GM19035 (cell line): ENCODE results near the gene CRAMP1.

Experiments used
- ATAC-seq: cut with Tn5 transposase; IDR thresholded peaks from one replicate; pipeline ENCODE4 v1.9.1; 2021; ENCODE audit not compliant: unreplicated experiment

CRAMP1 gene

GRCh38 chr16:1631931-1632637, 19.9 kb downstream of the CRAMP1 start:
- no peak for ATAC-seq

GRCh38 chr16:1632638-1632970, 20.4 kb downstream of the CRAMP1 start:
- no peak for ATAC-seq

GRCh38 chr16:1633310-1633709, 21.1 kb downstream of the CRAMP1 start:
- no peak for ATAC-seq

- no peak for ATAC-seq
Measured at GRCh38 chr16:1634541-1634940, 22.4 kb downstream of the CRAMP1 start.

- ATAC-seq = no peak
Measured at GRCh38 chr16:1635070-1635469, 22.9 kb downstream of the CRAMP1 start.

- ATAC-seq = no peak
Measured at GRCh38 chr16:1637526-1637925, 25.4 kb downstream of the CRAMP1 start.

- no peak for ATAC-seq
Measured at GRCh38 chr16:1638757-1639156, 26.6 kb downstream of the CRAMP1 start.

- no peak for ATAC-seq
Measured at GRCh38 chr16:1639282-1639681, 27.1 kb downstream of the CRAMP1 start.

- ATAC-seq = no peak
Measured at GRCh38 chr16:1639860-1640259, 27.7 kb downstream of the CRAMP1 start.

GRCh38 chr16:1640261-1640941, 28.2 kb downstream of the CRAMP1 start:
- no peak for ATAC-seq

GRCh38 chr16:1641261-1641660, 29.1 kb downstream of the CRAMP1 start:
- ATAC-seq = no peak

- no peak for ATAC-seq
Measured at GRCh38 chr16:1642148-1642547, 30.0 kb downstream of the CRAMP1 start.

- no peak for ATAC-seq
Measured at GRCh38 chr16:1642753-1643152, 30.6 kb downstream of the CRAMP1 start.

GRCh38 chr16:1643521-1643920, 31.4 kb downstream of the CRAMP1 start:
- ATAC-seq = no peak

- no peak for ATAC-seq
Measured at GRCh38 chr16:1645914-1646525, 33.9 kb downstream of the CRAMP1 start.

- ATAC-seq = no peak
Measured at GRCh38 chr16:1647856-1648255, 35.7 kb downstream of the CRAMP1 start.

GRCh38 chr16:1650131-1650530, 38.0 kb downstream of the CRAMP1 start:
- no peak for ATAC-seq

- ATAC-seq = no peak
Measured at GRCh38 chr16:1651094-1651973, 39.2 kb downstream of the CRAMP1 start.

- ATAC-seq = no peak
Measured at GRCh38 chr16:1651974-1652312, 39.8 kb downstream of the CRAMP1 start.

- no peak for ATAC-seq
Measured at GRCh38 chr16:1653023-1653422, 40.9 kb downstream of the CRAMP1 start.

- no peak for ATAC-seq
Measured at GRCh38 chr16:1654505-1655268, 42.5 kb downstream of the CRAMP1 start.
